HG02870 (cell line): ENCODE results near the gene PPM1M.
"Not testable (repeated sequence)": the region's sequence is repeated elsewhere in the genome, so short reads cannot be mapped to it uniquely, and the experiment has no call there.

Experiments used
- ATAC-seq: cut with Tn5 transposase; IDR thresholded peaks from one replicate; pipeline ENCODE4 v1.9.1; 2021; ENCODE audit warnings: mild to moderate bottlenecking, moderate library complexity; ENCODE audit not compliant: unreplicated experiment

Gene PPM1M

GRCh38 chr3:52272172-52272571 is 26.6 kb downstream of the PPM1M start:
- ATAC-seq = not testable (repeated sequence)

- no peak for ATAC-seq
Measured at GRCh38 chr3:52272831-52273230, 27.3 kb downstream of the PPM1M start.

GRCh38 chr3:52274781-52275180 is 29.2 kb downstream of the PPM1M start:
- ATAC-seq = not testable (repeated sequence)

- no peak for ATAC-seq
Measured at GRCh38 chr3:52277071-52277964, 31.8 kb downstream of the PPM1M start.

GRCh38 chr3:52277972-52278509 is 32.5 kb downstream of the PPM1M start:
- ATAC-seq = peak; percentile 67

- peak; percentile 79 for ATAC-seq
Measured at GRCh38 chr3:52278510-52279069, 33.0 kb downstream of the PPM1M start, which contains the start of gene WDR82. Gene WDR82, minus strand, starts transcription at chr3:52278649. Its CDS starts 288 bp downstream, at chr3:52278361.

GRCh38 chr3:52279596-52279995 is 34.0 kb downstream of the PPM1M start:
- ATAC-seq = no peak

- ATAC-seq = no peak
Measured at GRCh38 chr3:52280050-52280461, 34.5 kb downstream of the PPM1M start.

- no peak for ATAC-seq
Measured at GRCh38 chr3:52281981-52282801, 36.6 kb downstream of the PPM1M start.

GRCh38 chr3:52283306-52283705 is 37.7 kb downstream of the PPM1M start:
- ATAC-seq = no peak

GRCh38 chr3:52284051-52284450 is 38.5 kb downstream of the PPM1M start:
- ATAC-seq = not testable (repeated sequence)

- ATAC-seq = no peak
Measured at GRCh38 chr3:52286777-52287110, 41.2 kb downstream of the PPM1M start.

GRCh38 chr3:52288674-52289073 is 43.1 kb downstream of the PPM1M start:
- no peak for ATAC-seq

- no peak for ATAC-seq
Measured at GRCh38 chr3:52289338-52289746, 43.8 kb downstream of the PPM1M start.

GRCh38 chr3:52289747-52290595 is 44.4 kb downstream of the PPM1M start:
- ATAC-seq = no peak

GRCh38 chr3:52290596-52291507 is 45.3 kb downstream of the PPM1M start:
- ATAC-seq = no peak

GRCh38 chr3:52291508-52292181 is 46.1 kb downstream of the PPM1M start:
- ATAC-seq = no peak

GRCh38 chr3:52292247-52293065 is 46.9 kb downstream of the PPM1M start:
- ATAC-seq = no peak
